Stimulated activated CD4-positive, alpha-beta T cell treated with anti-CD3 and anti-CD28 coated beads, Interleukin-2, amount 100 ng/mL, for 24 hours (primary cell): Measurements from ENCODE around the gene SGTA.
"Not testable (repeated sequence)": the region's sequence is repeated elsewhere in the genome, so short reads cannot be mapped to it uniquely, and the experiment has no call there.

Experiments
- DNase-seq, 2 donors: peaks; one replicate each; pipeline ENCODE4 v3.0.0-alpha.2; 2020

SGTA gene

GRCh38 chr19:2722541-2723344 lies 60.3 kb downstream of the SGTA start:
- no peak for DNase-seq

- no peak for DNase-seq
These were observed 61.2 kb downstream of the SGTA start for GRCh38 chr19:2721570-2722540.

GRCh38 chr19:2720777-2721569 lies 62.1 kb downstream of the SGTA start, which contains the start of gene DIRAS1:
Gene DIRAS1 (minus strand): TSS chr19:2721372. CDS start chr19:2717806, 3,566 bp downstream.
- DNase-seq = no peak

GRCh38 chr19:2719920-2720776 lies 62.9 kb downstream of the SGTA start:
- no peak for DNase-seq

- DNase-seq = no peak
These were observed 63.8 kb downstream of the SGTA start for GRCh38 chr19:2719232-2719735.

- no peak for DNase-seq
These were observed 65.2 kb downstream of the SGTA start for GRCh38 chr19:2717638-2718541.

GRCh38 chr19:2716722-2717637 lies 66.1 kb downstream of the SGTA start:
- DNase-seq = no peak

GRCh38 chr19:2716275-2716650 lies 66.8 kb downstream of the SGTA start:
- no peak for DNase-seq

GRCh38 chr19:2715470-2716274 lies 67.4 kb downstream of the SGTA start:
- no peak for DNase-seq

- DNase-seq = no peak
These were observed 68.4 kb downstream of the SGTA start for GRCh38 chr19:2714531-2715269.

GRCh38 chr19:2714102-2714501 lies 69.0 kb downstream of the SGTA start:
- not testable (repeated sequence) for DNase-seq

- DNase-seq = not testable (repeated sequence)
These were observed 69.9 kb downstream of the SGTA start for GRCh38 chr19:2713170-2713569.

GRCh38 chr19:2711875-2712205 lies 71.2 kb downstream of the SGTA start:
- DNase-seq = no peak

- DNase-seq = no peak
These were observed 71.8 kb downstream of the SGTA start for GRCh38 chr19:2711172-2711874.

- no peak for DNase-seq
These were observed 76.8 kb downstream of the SGTA start for GRCh38 chr19:2706251-2706650.
